Stimulated activated CD4-positive, alpha-beta T cell treated with anti-CD3 and anti-CD28 coated beads, Interleukin-15, amount 100 ng/mL, for 24 hours (primary cell): ENCODE data around the gene ACOX3.
"Not testable (repeated sequence)": the region's sequence is repeated elsewhere in the genome, so short reads cannot be mapped to it uniquely, and the experiment has no call there.

Source experiments
- DNase-seq: peaks from one replicate; pipeline ENCODE4 v3.0.0-alpha.2; 2020

Gene ACOX3

GRCh38 chr4:8440492-8441311, at the start of gene ACOX3, which contains the start of gene TRMT44:
Gene ACOX3 (minus strand): TSS chr4:8440723. CDS start chr4:8416521, 24,202 bp downstream.
Gene TRMT44 (plus strand): TSS chr4:8440777. CDS start chr4:8440823, 46 bp downstream.
- peak; percentile 92 for DNase-seq

- no peak for DNase-seq
Observed at GRCh38 chr4:8488791-8489369, 48.4 kb upstream of the ACOX3 start.

GRCh38 chr4:8486643-8487042, 46.1 kb upstream of the ACOX3 start:
- DNase-seq, result not testable (repeated sequence)

- no peak for DNase-seq
Observed at GRCh38 chr4:8480221-8480620, 39.7 kb upstream of the ACOX3 start.

GRCh38 chr4:8478801-8479744, 38.5 kb upstream of the ACOX3 start:
- DNase-seq, result no peak

- DNase-seq, result no peak
Observed at GRCh38 chr4:8478371-8478770, 37.8 kb upstream of the ACOX3 start.

GRCh38 chr4:8477676-8478075, 37.2 kb upstream of the ACOX3 start:
- no peak for DNase-seq

GRCh38 chr4:8477095-8477635, 36.6 kb upstream of the ACOX3 start:
- no peak for DNase-seq

- DNase-seq, result no peak
Observed at GRCh38 chr4:8475751-8476575, 35.4 kb upstream of the ACOX3 start.

- DNase-seq, result no peak
Observed at GRCh38 chr4:8474856-8475255, 34.3 kb upstream of the ACOX3 start.

GRCh38 chr4:8473920-8474590, 33.5 kb upstream of the ACOX3 start:
- DNase-seq, result no peak

GRCh38 chr4:8473198-8473919, 32.8 kb upstream of the ACOX3 start:
- DNase-seq, result no peak

- DNase-seq, result no peak
Observed at GRCh38 chr4:8472689-8473197, 32.2 kb upstream of the ACOX3 start.

GRCh38 chr4:8472158-8472688, 31.7 kb upstream of the ACOX3 start:
- DNase-seq, result no peak

- no peak for DNase-seq
Observed at GRCh38 chr4:8471211-8471875, 30.8 kb upstream of the ACOX3 start.

GRCh38 chr4:8470451-8471024, 30.0 kb upstream of the ACOX3 start:
- no peak for DNase-seq

GRCh38 chr4:8469550-8469949, 29.0 kb upstream of the ACOX3 start:
- DNase-seq, result no peak

GRCh38 chr4:8468746-8469535, 28.4 kb upstream of the ACOX3 start:
- peak; percentile 72 for DNase-seq
